K562 (cell line): ENCODE measurements around the gene LMO3. TPM values are rescaled to one million over a fixed set of nuclear protein-coding genes. Genes with fewer than 3 reads are reported as not detected.

Experiments used
- ATAC-seq: fragments of 200-7000 bp; cut with Tn5 transposase; 3 replicates; pipeline ENCODE4 v1.9.1; 2020; ENCODE audit warnings: moderate library complexity
- BruUV-seq: library from RNA; stranded (reverse); fragments of 400-500 nt; replicated peaks from 2 replicates; lab custom pipeline; 2021; lab: Mats Ljungman, UMichigan
- CTCF ChIA-PET: fragments of 300-600 bp; formaldehyde crosslinking; extraction: SDS; loops from one replicate; lab custom pipeline; 2021; ENCODE audit warnings: low intra/inter-chr PET ratio; lab: Yijun Ruan, JAX
- POLR2A ChIA-PET: fragments of 300-600, 350-650 bp; sonication (Branson Sonifier 250); formaldehyde crosslinking; extraction: SDS; loops from one replicate; lab custom pipeline; 2021; ENCODE audit warnings: antibody characterized with exemption, inconsistent platforms; lab: Yijun Ruan, JAX
- DNase-seq, 4 experiments: peaks; one replicate each; pipeline versions ENCODE4 v3.0.0 to v3.0.0-alpha.2; 2011 to 2018; ENCODE audit warnings: low spot score in 3 of 4, mixed read lengths in 3 of 4; ENCODE audit errors: extremely low read depth in 1 of 4
- FAIRE-seq: peaks from 2 replicates; lab custom pipeline; 2011; peaks lifted over from hg19 to GRCh38; lab: Jason Lieb, UNC
- H2AFZ ChIP-seq: 2 replicates; pipeline ENCODE4 v1.6.0; 2011; ENCODE audit warnings: low read depth, low read length, control low read depth, inconsistent platforms
- H3K27ac ChIP-seq: fragments of 200-600 bp; 3 replicates; pipeline ENCODE4 v1.8.0; 2011; ENCODE audit warnings: low read depth, mild to moderate bottlenecking, control low read depth, inconsistent platforms, low read length, moderate library complexity, mixed read lengths; ENCODE audit errors: extremely low read depth
- H3K27me3 ChIP-seq, 2 experiments: fragments of 300-600 bp in 1 of 2; 2 replicates in 1 of 2; 3 replicates in 1 of 2; pipeline versions ENCODE4 v1.6.0 to v1.8.0; 2011; ENCODE audit warnings: inconsistent platforms in 2 of 2, low read length in 2 of 2, mild to moderate bottlenecking in 1 of 2, mixed read lengths in 1 of 2, moderate library complexity in 1 of 2; ENCODE audit not compliant: control insufficient read depth in 2 of 2, insufficient read depth in 2 of 2
- H3K36me3 ChIP-seq: fragments of 300-600 bp; 3 replicates; pipeline ENCODE4 v1.8.0; 2011; ENCODE audit warnings: mild to moderate bottlenecking, low read length, inconsistent platforms; ENCODE audit not compliant: control insufficient read depth, insufficient read depth
- H3K4me1 ChIP-seq, 2 experiments: fragments of 200-600 bp in 1 of 2; replicated peaks in 1 of 2; 2 replicates in 1 of 2; 3 replicates in 1 of 2; pipeline versions ENCODE4 v1.5.1 to v1.8.0; 2011; ENCODE audit warnings: inconsistent platforms in 2 of 2, low read length in 2 of 2, mild to moderate bottlenecking in 1 of 2, mixed read lengths in 1 of 2, moderate library complexity in 1 of 2; ENCODE audit not compliant: control insufficient read depth in 2 of 2, insufficient read depth in 2 of 2
- H3K4me2 ChIP-seq: 2 replicates; pipeline ENCODE4 v1.6.1; 2011; ENCODE audit warnings: low read length, control low read depth, inconsistent platforms, mixed read lengths; ENCODE audit not compliant: insufficient read depth
- H3K4me3 ChIP-seq: fragments of 200-600 bp; sonication (generic), shearing (Covaris generic); 2 replicates; pipeline ENCODE4 v1.5.1; 2016; ENCODE audit warnings: control low read depth, inconsistent platforms
- H3K79me2 ChIP-seq: fragments of 200-600 bp; 3 replicates; pipeline ENCODE4 v1.8.0; 2011; ENCODE audit warnings: low read length, inconsistent platforms; ENCODE audit not compliant: control insufficient read depth, insufficient read depth
- H3K9ac ChIP-seq, 2 experiments: 2 replicates each; pipeline versions ENCODE4 v1.6.0 to v1.6.1; 2011; ENCODE audit warnings: low read depth in 2 of 2, low read length in 2 of 2, control low read depth in 1 of 2, inconsistent platforms in 1 of 2, mild to moderate bottlenecking in 1 of 2, mixed read lengths in 1 of 2; ENCODE audit not compliant: insufficient read depth in 1 of 2
- H3K9me1 ChIP-seq: one replicate; pipeline ENCODE4 v1.6.0; 2011; ENCODE audit warnings: inconsistent platforms, mild to moderate bottlenecking, low read length, moderate library complexity; ENCODE audit not compliant: control insufficient read depth, insufficient read depth
- H3K9me3 ChIP-seq: replicated peaks from 2 replicates; pipeline ENCODE4 v1.5.1; 2011; ENCODE audit warnings: low read depth, low read length, inconsistent platforms; ENCODE audit not compliant: control insufficient read depth, insufficient read depth
- H4K20me1 ChIP-seq: replicated peaks from 2 replicates; pipeline ENCODE4 v1.6.1; 2011; ENCODE audit warnings: low read length, inconsistent platforms, mixed read lengths; ENCODE audit not compliant: control insufficient read depth, insufficient read depth
- CHD7 ChIP-seq: fragments of 200-600 bp; sonication (generic); IDR thresholded peaks from one replicate; pipeline ENCODE4 v1.6.1; 2012; ENCODE audit warnings: mild to moderate bottlenecking, low read depth, low read length, inconsistent platforms
- ELF4 ChIP-seq: fragments of 450-650 bp; formaldehyde crosslinking; IDR thresholded peaks from 2 replicates; pipeline ENCODE4 v1.4.0; 2022; ENCODE audit warnings: missing genetic modification characterization
- JUNB ChIP-seq: fragments of 450-650 bp; formaldehyde crosslinking; conservative IDR thresholded peaks from 2 replicates; pipeline ENCODE4 v1.4.0; 2020; ENCODE audit warnings: mild to moderate bottlenecking
- PHF8 ChIP-seq: fragments of 200-600 bp; sonication (generic); IDR thresholded peaks from 2 replicates; pipeline ENCODE4 v1.6.1; 2012; ENCODE audit warnings: mixed run types, mild to moderate bottlenecking, inconsistent platforms, low read length, moderate library complexity, borderline replicate concordance
- ZBTB8A ChIP-seq: fragments of 450-650 bp; IDR thresholded peaks from 2 replicates; pipeline ENCODE4 v1.6.1; 2018; ENCODE audit warnings: mild to moderate bottlenecking, moderate library complexity; ENCODE audit not compliant: partially characterized antibody
- ZNF76 ChIP-seq: fragments of 250-450 bp; sonication (Bioruptor Pico); IDR thresholded peaks from 2 replicates; pipeline ENCODE4 v1.4.0; 2020; ENCODE audit warnings: mild to moderate bottlenecking, moderate library complexity, borderline replicate concordance
- in situ Hi-C: fragments of 300-500 bp; cut with MboI; formaldehyde crosslinking; loops from 4 replicates; pipeline ENCODE4 v1.15.0; 2018; ENCODE audit warnings: inconsistent platforms, mixed read lengths
- intact Hi-C: fragments of 100-400 bp; cut with micrococcal nuclease; formaldehyde crosslinking; loops from 2 replicates; pipeline ENCODE4 v1.14.2; 2022
- polyA plus RNA-seq, 8 experiments: library from polyadenylated mRNA; depleted of rRNA in 4 of 8; stranded (reverse) in 5 of 8; unstranded in 3 of 8; fragments of >200 nt; fragmentation: Nextera tagmentation in 2 of 8; fragmentation: Illumina TruSeq in 1 of 8; extraction: Ambion mirVana in 2 of 8; extraction: Trizol in 1 of 8; gene quantifications; 2 replicates each; pipeline versions ENCODE4 v1.2.1 to v1.2.3, GENCODE V29; 2011 to 2014; ENCODE audit warnings: inconsistent platforms in 1 of 8, missing spikeins in 1 of 8
- total RNA-seq, 7 experiments: library from RNA; depleted of rRNA in 6 of 7; stranded (reverse); fragments of >200 nt in 6 of 7; fragmentation: Illumina TruSeq in 2 of 7; extraction: Trizol in 2 of 7; gene quantifications; 2 replicates each; pipeline versions ENCODE4 v1.2.1 to v1.2.3, GENCODE V29; 2011 to 2021; ENCODE audit warnings: low replicate concordance in 1 of 7
- TF ChIP-seq, protein P1 (sequence below): fragments of 450-650 bp; formaldehyde crosslinking; IDR thresholded peaks from 2 replicates; pipeline ENCODE4 v1.4.0; 2020; ENCODE audit warnings: mild to moderate bottlenecking, moderate library complexity

LMO3 gene
- total and polyA plus RNA-seq, 9 of the 15 experiments (the other 6 are each of a cell fraction or from before 2014, with no cell fraction given) = 0.04 to 0.40 (median 0.05) TPM; not detected in 6

DNA sequence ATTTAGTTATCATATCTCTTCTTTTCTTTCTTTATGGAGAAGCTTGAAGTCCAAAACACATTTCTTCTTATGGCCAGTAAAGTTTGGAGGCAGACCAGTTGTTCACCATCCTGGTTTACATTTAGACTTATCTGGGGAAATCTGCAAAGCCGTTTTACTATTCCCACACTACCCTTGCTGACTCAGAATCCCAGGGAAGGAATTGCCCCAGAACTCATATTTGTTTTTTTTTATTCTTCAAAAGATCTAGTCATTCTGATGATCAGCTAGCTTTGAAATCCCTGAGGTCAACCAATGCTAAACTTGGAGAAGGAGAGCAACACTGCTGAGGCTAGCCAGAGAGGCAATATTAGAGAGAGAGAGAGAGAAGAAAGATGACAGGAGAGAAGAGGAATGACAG lies 12.3 kb upstream of the LMO3 start (continued):
- TF ChIP-seq, protein P1, sequence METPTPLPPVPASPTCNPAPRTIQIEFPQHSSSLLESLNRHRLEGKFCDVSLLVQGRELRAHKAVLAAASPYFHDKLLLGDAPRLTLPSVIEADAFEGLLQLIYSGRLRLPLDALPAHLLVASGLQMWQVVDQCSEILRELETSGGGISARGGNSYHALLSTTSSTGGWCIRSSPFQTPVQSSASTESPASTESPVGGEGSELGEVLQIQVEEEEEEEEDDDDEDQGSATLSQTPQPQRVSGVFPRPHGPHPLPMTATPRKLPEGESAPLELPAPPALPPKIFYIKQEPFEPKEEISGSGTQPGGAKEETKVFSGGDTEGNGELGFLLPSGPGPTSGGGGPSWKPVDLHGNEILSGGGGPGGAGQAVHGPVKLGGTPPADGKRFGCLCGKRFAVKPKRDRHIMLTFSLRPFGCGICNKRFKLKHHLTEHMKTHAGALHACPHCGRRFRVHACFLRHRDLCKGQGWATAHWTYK (CRISPR knock-in tag) = no peak
- TF ChIP-seq PHF8 = no peak
- TF ChIP-seq, all 486 proteins: peak for 0

DNA sequence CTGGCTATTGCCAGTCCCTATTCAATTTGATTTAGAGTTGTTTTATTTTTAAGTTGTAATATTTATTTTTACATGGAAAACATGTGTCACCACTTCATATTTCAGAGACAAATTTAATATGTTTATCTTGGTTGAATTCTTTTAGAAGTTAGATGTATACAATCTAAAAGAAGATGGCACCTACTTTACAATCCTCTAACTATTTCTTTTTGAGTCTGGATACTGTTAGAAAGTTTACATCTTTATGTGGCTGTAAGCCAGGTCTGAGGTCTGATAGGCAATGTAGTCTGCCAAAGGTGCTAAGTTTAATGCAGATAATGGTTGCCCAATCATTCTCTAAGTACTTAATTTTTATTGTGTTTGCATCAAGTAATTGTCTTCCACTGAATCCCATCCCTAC lies 7.2 kb upstream of the LMO3 start:
- no peak overlapping the region for H3K4me3 ChIP-seq
- no peak overlapping the region for H2AFZ ChIP-seq
- in situ Hi-C loops (no loop called here), intact Hi-C loops (no loop called here)
- H3K27ac ChIP-seq = no peak overlapping the region
- H3K4me2 ChIP-seq = no peak overlapping the region
- CTCF ChIA-PET = no interaction called here
- no peaks in the 10 kb centered on the region for H4K20me1 ChIP-seq
- H3K36me3 ChIP-seq = no peaks in the 10 kb centered on the region
- no peaks in the 10 kb centered on the region for H3K27me3 ChIP-seq
- ATAC-seq (no peak), DNase-seq (no peak), FAIRE-seq (no peak)
- no peaks in the 10 kb centered on the region for H3K79me2 ChIP-seq
- no TSS peak for BruUV-seq
- H3K9ac ChIP-seq = no peak overlapping the region
- no peaks in the 10 kb centered on the region for H3K9me3 ChIP-seq
- no peaks in the 10 kb centered on the region for H3K9me1 ChIP-seq
- POLR2A ChIA-PET = no interaction called here
- no peaks in the 10 kb centered on the region for H3K4me1 ChIP-seq
- TF ChIP-seq ELF4 (CRISPR knock-in tag) (no peak), JUNB (CRISPR knock-in tag) (no peak), ZBTB8A (no peak), ZNF76 (CRISPR knock-in tag) (no peak), CHD7 (no peak)
